ENCODE results near the gene TMEM250.

The TMEM250 gene

DNA sequence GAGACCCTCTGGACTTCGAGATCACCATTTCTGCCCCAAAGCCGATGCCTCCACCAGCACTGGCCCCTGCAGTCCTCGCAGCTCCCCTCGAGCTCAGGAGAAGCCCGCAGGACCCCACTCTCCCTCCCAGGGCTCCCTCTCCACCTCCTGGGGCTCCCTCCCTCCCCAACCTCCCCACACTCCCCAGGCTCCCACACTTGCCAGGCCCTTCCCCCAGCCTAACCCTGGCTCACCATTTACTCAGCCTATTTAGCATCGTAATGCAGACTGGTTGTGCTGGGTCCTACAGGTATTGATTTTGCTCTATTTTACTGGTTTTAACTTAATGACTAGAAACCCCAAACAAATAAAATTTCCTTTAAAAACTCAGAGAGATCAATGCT, 23.7 kb upstream of the TMEM250 start:
- H3K27ac ChIP-seq, result no peak overlapping the region
- TF ChIP-seq ZFX (IDR thresholded peaks at IDR 0.05; ENCODE audit: borderline replicate concordance), result no peak
- no peak for TF ChIP-seq CTCF (IDR thresholded peaks at IDR 0.05)

DNA sequence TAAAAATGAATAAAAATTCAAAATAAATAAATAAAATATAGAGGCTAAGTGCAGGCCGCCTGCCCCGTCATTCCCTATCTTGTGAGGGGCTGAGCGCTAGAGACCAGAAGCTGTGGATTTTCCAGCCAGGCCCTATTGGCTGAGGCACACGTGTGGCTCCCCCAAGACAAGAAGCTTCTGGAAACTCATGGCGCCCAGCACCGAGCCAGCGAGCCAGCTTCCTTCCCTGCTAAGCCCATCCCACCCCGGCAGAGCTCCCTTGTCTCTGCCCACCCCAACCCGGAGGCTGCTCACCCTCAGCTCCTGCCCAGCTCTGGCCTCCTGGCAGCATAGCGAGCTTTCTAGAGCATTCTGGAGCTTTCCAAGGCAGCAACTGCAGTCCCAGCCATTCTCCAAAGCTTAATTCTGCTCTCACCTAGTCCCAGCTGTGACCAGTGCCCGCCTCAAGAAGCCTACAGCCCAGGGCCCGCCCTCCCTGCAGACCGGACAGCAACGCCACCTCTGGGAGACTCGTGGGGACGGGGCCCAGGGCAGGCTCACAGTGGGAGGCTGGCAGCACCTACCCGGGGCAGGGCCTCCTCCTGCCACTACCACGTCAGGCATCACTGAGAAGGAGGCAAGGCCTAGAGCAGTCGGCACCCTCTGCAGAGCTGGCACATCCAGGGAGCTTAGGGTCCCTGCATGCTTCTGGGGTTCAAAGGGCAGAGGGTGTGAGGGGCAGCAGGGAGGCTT, 23.2 kb upstream of the TMEM250 start:
- H3K27ac ChIP-seq, result no peak overlapping the region
- TF ChIP-seq CTCF (IDR thresholded peaks at IDR 0.05) (no peak), ZFX (IDR thresholded peaks at IDR 0.05; ENCODE audit: borderline replicate concordance) (no peak)

DNA sequence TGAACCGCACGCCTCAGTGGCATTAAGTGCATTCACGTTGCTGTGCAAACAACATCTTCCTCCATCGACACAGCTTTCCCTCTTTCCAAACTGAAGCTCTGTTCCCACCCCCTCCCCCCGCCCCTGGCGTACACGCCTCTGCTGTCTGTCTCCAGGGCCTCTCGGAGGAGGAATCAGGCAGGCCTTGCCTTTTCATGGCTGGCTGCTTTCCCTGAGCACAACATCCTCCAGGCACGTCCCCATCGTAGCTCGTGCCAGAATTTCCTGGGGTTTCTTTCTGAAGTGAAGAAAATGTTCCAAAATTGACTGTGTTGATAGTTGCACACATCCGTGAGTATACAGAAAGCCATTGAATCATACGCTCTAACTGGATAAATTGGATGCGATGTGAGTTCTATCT, 22.3 kb upstream of the TMEM250 start:
- TF ChIP-seq ZFX (IDR thresholded peaks at IDR 0.05; ENCODE audit: borderline replicate concordance) (no peak), CTCF (IDR thresholded peaks at IDR 0.05) (no peak)
- no peak overlapping the region for H3K27ac ChIP-seq

DNA sequence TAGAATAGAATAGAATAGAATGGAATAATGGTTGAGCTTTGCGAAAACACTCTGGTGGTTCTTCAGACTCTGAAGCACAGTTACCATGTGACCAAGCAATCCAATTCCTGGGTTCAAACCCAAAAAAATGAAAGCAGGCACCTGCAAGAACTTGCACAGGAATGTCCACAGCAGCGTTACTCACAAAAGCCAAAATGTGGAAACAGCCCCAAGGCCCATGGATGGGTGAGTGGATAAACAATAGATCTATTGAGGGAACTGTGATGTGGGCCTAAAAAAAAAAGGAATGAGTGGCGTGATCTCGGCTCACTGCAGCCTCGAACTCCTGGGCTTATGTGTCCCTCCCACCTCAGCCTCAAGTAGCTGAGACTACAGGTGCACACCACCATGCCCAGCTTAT, 21.4 kb upstream of the TMEM250 start:
- H3K27ac ChIP-seq, result no peak overlapping the region
- no peak for TF ChIP-seq ZFX (IDR thresholded peaks at IDR 0.05; ENCODE audit: borderline replicate concordance)
- no peak for TF ChIP-seq CTCF (IDR thresholded peaks at IDR 0.05)

DNA sequence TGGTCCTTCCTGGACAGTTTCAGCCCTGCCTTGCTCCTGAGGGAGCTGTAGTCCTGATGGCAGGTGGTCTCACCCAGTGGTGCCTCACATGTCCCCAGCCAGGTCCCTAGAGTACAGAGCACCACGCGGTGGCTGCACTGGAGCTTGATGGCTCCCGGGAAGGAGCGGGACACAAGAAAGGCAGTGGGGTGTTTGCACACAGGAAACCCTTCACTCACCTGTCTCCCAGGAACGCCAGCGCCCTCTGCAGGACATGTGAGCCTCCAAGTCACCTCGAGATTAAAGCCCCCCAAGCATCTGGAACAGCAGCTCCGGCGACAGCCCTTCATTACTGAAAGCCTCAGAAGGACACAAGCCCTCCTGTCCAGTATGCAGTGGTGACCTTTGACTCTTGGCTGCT, 19.9 kb upstream of the TMEM250 start:
- TF ChIP-seq ZFX (IDR thresholded peaks at IDR 0.05; ENCODE audit: borderline replicate concordance) (no peak), CTCF (IDR thresholded peaks at IDR 0.05) (peak; percentile 64)
- H3K27ac ChIP-seq, result no peak overlapping the region

- no peak overlapping the region for H3K27ac ChIP-seq
- TF ChIP-seq ZFX (IDR thresholded peaks at IDR 0.05; ENCODE audit: borderline replicate concordance), result no peak
- no peak for TF ChIP-seq CTCF (IDR thresholded peaks at IDR 0.05)
These were observed 18.9 kb upstream of the TMEM250 start for GRCh38 chr9:136137321-136138265.

All from 22Rv1 (cell line).